Measurements from ENCODE around the gene EOGT.

The EOGT gene

GRCh38 chr3:68963376-68963775 is 50.1 kb downstream of the EOGT start:
- DNase-seq (ENCODE audit: low read depth, low spot score), result no peak

GRCh38 chr3:68958932-68959331 is 54.6 kb downstream of the EOGT start:
- DNase-seq (ENCODE audit: low read depth, low spot score), result no peak

GRCh38 chr3:68957895-68958294 is 55.6 kb downstream of the EOGT start:
- no peak for DNase-seq (ENCODE audit: low read depth, low spot score)

- DNase-seq (ENCODE audit: low read depth, low spot score), result no peak
These were observed 59.6 kb downstream of the EOGT start for GRCh38 chr3:68953816-68954444.

- no peak for DNase-seq (ENCODE audit: low read depth, low spot score)
These were observed 68.3 kb downstream of the EOGT start for GRCh38 chr3:68945225-68945624.

- no peak for DNase-seq (ENCODE audit: low read depth, low spot score)
These were observed 69.6 kb downstream of the EOGT start for GRCh38 chr3:68943753-68944500.

- DNase-seq (ENCODE audit: low read depth, low spot score), result no peak
These were observed 72.4 kb downstream of the EOGT start for GRCh38 chr3:68941055-68941454.

- DNase-seq (ENCODE audit: low read depth, low spot score), result no peak
These were observed 76.6 kb downstream of the EOGT start for GRCh38 chr3:68936856-68937255.

GRCh38 chr3:68935778-68936177 is 77.7 kb downstream of the EOGT start:
- no peak for DNase-seq (ENCODE audit: low read depth, low spot score)

GRCh38 chr3:68931406-68932149 is 81.9 kb downstream of the EOGT start:
- no peak for DNase-seq (ENCODE audit: low read depth, low spot score)
